GM18498 (cell line): Measurements from ENCODE around the gene IMPDH2.
"Not testable (repeated sequence)": the region's sequence is repeated elsewhere in the genome, so short reads cannot be mapped to it uniquely, and the experiment has no call there.

Experiments used
- ATAC-seq: cut with Tn5 transposase; IDR thresholded peaks from one replicate; pipeline ENCODE4 v1.9.1; 2021; ENCODE audit warnings: mild to moderate bottlenecking, moderate library complexity; ENCODE audit not compliant: unreplicated experiment

Gene IMPDH2

DNA sequence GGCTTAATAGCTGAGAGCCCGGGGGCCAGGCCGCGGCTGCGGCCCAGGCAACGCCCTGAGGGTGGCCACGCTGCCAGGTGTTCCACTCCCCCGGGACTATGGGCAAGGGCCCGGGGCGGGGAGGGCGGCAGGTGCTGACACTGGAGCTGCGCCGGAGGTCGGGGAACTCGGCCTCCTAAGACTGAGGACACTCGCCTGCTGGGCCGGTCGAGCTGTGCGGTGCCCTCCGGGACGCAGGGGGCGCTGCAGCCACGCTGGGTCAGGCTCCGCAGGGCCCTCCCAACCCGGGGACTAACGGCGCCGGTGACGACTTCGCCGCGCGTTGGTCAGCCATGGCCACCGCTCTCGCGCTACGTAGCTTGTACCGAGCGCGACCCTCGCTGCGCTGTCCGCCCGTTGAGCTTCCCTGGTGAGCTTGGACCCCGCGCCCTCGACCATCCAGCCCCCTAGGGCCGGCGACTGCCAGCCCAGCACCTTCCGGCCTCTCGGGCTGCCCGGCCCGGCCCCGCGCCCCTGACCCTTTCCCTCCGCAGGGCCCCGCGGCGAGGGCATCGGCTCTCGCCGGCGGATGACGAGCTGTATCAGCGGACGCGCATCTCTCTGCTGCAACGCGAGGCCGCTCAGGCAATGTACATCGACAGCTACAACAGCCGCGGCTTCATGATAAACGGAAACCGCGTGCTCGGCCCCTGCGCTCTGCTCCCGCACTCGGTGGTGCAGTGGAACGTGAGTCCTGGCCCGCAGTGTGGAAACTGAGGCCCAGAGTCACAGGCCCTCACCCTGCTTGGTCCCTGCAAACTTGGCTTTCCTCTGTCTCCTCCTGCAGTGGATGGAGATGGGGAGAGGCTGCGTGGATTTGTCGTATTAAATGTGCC lies 7.1 kb downstream of the IMPDH2 start, which contains the start of gene NDUFAF3:
TSS of gene NDUFAF3 (plus strand) at position 309 of the 875 bp plus-strand sequence. CDS start at position 333, 24 bp downstream.
- ATAC-seq: peak; percentile 56

DNA sequence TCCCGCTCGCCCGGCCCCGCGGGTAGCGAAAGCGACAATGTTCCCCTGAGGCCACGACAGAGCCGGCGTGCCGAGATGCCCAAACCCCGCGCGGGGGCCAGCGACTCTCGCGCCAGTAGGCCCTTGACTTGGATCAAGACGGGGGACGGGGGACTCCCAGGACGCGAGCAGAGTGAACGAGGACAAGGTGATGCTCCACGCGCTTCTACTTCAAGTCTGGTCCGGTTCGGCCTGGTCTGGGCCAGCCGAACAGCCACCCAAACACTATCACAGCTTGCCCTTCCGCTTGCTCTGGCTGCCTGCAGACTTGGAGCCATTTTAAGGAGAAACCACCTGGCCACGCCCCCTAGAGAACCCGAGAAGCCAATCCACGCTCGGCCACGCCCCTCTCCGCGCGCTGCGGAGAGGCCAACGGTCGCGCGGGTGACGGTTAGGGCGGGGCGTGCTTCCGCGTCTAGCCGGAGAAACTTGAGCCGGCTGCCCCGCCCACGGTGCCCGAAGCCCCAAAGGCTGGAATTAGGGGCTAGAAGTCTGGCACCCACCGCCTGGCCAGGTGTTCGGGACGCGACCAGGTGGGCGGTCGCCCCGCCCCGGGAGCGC lies 7.9 kb downstream of the IMPDH2 start:
- ATAC-seq: peak; percentile 57

DNA sequence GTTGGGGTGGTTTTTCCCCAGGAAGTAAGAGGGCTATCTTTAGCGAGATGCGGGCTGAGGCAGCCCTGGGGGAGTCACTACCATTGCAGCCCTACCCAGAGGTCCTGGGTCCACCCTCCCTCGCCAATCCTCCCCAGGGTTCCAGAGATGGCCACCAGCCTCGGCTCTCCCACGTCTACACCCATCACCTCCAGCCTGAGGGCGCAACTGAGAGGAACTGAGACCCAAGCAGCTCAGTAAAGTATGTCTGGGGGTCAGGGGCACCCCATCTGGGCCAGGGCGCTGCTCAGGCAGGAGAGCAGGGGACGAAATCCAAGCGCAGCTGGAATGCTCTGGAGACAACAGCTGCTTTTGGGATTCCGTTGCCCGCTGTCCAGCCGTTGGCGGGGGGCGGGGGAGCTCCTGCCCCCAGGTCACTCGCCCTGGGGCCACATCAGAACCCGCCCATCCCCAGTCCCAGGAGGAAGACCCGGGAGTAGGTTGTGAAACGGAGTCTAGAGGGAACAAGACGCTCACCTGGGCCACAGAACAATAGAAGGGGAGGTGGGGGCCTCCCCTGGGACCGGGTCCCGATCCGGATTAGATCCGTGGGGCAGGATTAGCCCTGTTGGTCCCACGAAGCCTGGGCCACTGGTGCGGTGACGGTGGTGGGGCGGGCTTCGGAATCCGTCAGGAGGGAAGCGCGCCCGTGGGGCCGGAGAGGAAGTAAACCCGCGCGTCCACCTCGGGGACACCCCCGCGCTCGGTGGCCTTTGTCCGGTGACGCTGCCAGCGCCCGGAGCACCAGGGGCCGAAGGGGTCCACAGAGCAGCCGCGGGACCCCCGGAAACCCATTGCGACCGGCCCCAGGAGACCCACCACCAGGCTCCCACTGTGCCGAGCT lies 8.6 kb downstream of the IMPDH2 start:
- ATAC-seq: peak; percentile 13

DNA sequence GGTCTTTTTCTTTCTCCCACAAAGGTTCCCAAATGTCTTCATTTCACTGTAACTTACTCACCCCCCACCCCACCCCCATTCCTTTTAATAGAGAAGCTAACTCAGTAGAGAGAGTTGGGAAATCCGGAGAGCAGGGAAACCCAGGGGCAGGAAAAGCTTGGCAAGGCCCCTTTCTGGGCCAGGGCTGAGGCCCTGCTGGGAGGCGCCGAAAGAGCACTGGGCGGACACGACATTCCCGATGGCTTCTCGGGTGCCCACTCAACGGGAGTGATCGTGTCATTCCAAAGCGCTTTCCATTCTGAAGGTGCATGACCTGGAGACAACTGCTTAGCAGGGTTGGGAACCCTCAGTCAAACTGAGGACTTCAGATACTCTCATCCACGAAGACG lies 9.3 kb downstream of the IMPDH2 start:
- ATAC-seq: no peak

DNA sequence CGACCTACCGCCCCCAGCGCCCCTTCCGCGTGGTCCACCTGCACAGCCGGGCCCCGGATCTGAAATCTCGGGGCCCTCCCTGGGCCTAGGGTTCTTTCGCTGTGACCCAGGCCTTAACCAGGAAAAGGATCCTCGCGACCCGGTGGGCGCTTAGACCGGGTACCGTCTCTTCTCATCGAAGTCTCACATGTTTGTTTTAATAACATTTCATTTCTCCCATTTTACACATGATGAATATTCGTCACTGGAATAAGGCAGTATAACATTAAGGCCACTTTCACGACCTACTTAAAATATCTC lies 10.5 kb downstream of the IMPDH2 start:
- ATAC-seq: no peak

DNA sequence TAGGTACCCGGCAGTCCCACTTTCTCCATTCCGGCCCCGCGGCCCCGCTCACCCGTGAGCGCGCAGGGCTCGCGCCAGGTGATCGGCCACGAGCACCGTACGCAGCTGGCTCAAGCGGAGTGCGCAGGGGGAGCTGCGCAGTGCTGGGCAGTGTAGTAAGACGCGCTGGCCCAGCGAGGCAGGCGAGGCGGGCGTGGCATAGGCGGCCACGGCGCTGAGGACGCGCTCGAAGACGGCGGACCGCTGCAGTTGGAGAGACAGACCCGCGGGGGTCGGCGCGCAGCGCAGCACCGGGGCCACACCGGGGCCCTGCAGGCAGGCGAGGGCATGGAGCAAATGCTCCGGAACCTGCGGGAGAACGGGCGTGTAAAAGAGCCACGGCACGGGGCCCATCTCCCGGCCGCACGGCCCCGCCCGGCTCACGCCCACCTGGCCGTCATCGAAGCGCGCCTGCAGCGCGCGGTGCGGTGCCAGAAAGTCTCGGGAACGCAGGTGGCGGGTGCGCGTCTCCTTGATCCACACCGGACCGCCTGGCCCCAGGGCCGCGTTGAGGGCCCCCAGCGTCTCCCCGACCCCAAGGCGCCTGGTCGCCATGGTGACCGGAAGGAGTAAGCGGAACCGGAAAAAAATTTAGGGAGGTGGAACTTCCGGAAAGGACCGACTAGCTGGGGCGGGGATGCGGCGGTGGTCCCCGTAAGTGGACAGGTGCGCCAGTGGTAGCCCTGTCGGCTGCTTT lies 11.1 kb downstream of the IMPDH2 start, which contains the start of gene DALRD3:
TSS of gene DALRD3 (minus strand) at position 610 of the 736 bp plus-strand sequence. CDS start at position 594, 16 bp downstream.
- no peak for ATAC-seq

DNA sequence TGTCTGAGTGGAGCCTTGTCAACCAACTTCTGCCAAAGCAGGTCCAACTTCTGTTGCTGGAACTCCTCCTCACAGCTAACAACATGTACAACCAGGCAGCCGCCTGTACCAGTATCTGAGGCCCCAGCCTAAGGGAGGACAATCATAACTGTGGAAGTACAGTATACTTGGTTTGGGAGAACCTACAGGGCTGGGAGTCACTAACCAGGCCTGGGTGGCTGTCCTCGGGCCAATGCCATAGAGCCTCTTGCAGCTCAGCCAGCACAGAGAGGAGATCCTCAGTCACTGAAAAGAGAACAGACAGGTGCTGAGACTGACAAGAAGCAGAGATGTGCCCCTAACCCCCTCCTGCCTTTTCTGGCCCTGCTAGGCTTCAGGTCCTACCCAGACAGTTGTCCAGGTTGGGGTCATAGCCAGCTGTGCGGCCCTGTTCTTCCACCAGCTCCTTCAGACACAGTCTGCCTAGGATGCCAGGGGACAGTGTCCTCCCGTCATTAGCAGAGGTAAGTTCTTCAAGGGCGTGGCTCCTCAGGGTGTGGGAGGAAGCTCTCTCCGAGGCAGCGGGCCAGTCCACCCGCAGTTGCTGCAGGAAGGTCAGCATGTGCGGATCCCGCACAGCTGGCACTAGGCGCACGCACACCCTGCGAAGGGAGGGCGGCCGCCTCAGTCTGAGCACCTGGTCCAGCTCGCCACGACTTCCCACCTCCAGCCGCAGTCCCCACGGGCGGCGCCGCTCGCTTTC lies 11.8 kb downstream of the IMPDH2 start:
- no peak for ATAC-seq

DNA sequence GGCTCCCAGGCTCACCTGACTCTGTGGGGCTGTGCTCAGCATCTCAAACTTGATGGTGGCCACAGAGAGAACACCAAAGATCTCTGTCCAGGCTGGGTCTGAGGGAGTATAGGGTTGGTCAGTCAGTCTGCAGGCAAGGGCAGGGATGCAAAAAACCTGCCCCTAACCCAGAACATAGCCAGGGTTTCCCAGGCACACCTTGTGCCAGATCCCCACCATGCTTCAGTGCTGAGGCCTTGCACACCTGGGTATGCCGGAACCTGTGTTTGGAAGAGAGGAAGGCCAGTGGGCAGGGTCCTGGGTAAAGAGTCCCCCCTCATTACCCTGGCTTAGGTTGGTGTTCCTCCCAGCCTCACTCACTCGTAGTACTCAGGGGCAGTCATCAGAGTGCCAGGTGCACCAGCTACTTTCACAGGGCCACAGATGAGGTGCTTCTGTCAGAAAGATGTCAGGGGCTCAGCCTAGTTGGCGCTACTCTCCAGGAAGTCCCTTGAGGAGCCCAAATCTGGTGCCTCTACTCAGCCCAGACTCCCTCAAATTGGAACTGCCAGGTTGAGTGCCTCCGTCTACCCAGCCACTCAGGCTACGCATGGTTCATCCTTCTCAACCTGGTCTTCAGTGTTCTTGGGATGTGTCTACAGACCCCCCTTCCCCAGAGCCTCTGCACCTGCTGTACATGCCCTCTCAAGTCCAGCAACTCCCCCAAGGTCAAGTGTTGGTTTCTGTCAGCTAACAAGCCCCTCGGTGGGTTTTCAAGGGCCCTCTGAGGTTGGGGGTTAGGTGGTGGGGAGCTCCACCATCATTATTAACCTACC lies 12.6 kb downstream of the IMPDH2 start:
- ATAC-seq: no peak

DNA sequence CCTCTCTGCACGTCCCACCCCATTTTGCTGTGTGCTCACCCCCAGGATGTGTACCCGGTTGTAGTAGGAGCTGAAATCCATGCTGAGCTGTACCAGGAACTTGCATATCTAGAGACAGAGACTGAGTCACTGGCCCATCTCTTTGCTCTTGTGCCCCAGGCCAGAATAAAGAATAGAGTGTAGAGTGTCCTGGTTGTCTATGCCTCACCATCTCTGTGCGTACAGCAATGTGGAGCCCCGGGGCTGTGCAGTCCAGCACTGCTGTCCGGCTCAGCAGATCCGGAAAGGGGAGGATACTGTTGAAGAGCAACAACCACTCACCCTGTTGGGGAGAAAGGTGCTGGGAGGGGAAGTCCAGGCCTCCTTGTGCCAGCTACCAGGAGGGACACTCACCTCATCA lies 13.4 kb downstream of the IMPDH2 start:
- no peak for ATAC-seq

DNA sequence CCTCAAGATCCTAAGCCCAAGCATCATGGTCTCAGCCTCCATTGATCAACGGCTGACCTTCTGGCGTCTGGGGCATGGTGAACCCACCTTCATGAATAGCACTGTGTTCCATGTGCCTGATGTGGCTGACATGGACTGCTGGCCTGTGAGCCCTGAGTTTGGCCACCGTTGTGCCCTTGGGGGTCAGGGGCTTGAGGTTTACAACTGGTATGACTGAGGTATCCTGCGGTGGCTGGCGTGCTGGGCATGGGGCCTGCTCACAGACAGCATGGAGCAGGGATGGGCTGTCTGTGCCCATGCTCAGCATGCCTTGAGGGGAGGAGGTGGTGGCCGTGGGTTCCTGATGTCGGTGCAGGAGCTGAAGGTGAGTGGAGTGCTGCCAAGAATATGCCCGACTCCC lies 14.1 kb downstream of the IMPDH2 start:
- no peak for ATAC-seq

DNA sequence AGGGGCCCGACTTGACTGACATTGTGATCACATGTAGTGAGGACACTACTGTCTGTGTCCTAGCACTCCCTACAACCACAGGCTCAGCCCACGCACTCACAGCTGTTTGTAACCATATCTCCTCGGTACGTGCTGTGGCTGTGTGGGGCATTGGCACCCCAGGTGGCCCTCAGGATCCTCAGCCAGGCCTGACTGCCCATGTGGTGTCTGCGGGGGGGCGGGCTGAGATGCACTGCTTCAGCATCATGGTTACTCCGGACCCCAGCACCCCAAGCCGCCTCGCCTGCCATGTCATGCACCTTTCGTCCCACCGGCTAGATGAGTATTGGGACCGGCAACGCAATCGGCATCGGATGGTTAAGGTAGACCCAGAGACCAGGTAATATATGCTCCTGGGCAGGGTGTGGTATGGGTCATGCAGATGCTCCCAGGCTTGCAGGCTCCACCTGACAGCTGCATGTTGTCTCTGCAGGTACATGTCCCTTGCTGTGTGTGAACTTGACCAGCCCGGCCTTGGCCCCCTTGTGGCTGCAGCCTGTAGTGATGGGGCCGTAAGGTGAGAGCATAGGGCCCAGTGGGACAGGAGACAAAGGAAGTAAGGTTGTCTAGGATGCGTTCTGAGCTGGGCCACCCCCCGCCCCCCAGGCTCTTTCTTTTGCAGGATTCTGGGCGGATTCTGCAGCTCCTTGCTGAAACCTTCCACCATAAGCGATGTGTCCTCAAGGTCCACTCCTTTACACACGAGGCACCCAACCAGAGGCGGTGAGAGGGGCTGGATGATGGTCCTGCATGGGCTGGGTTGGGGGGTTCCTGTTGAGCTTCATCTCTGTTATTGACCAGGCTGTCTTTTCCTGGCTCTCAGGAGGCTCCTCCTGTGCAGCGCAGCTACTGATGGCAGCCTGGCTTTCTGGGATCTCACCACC lies 15.2 kb downstream of the IMPDH2 start:
- ATAC-seq: no peak

DNA sequence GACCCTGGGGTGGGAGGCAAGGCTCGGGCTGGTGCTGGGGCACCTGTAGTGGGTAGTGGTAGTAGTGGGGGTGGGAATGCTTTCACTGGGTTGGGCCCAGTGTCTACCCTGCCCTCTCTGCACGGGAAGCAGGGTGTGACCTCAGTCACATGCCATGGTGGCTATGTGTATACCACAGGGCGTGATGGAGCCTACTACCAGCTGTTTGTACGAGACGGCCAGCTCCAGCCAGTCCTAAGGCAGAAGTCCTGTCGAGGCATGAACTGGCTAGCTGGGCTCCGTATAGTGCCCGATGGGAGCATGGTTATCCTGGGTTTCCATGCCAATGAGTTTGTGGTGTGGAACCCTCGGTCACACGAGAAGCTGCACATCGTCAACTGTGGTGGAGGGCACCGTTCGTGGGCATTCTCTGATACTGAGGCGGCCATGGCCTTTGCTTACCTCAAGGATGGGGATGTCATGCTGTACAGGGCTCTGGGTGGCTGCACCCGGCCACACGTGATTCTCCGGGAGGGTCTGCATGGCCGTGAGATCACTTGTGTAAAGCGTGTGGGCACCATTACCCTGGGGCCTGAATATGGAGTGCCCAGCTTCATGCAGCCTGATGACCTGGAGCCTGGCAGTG lies 16.0 kb downstream of the IMPDH2 start:
- ATAC-seq: no peak

DNA sequence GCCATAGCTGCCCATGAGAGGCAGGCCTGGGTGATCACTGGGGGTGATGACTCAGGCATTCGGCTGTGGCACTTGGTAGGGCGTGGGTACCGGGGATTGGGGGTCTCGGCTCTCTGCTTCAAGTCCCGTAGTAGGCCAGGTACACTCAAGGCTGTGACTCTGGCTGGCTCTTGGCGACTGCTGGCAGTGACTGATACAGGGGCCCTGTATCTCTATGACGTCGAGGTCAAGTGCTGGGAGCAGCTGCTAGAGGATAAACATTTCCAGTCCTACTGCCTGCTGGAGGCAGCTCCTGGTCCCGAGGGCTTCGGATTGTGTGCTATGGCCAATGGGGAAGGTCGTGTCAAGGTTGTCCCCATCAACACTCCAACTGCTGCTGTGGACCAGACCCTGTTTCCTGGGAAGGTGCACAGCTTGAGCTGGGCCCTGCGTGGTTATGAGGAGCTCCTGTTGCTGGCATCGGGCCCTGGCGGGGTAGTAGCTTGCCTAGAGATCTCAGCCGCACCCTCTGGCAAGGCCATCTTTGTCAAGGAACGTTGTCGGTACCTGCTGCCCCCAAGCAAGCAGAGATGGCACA lies 16.7 kb downstream of the IMPDH2 start:
- ATAC-seq: no peak

DNA sequence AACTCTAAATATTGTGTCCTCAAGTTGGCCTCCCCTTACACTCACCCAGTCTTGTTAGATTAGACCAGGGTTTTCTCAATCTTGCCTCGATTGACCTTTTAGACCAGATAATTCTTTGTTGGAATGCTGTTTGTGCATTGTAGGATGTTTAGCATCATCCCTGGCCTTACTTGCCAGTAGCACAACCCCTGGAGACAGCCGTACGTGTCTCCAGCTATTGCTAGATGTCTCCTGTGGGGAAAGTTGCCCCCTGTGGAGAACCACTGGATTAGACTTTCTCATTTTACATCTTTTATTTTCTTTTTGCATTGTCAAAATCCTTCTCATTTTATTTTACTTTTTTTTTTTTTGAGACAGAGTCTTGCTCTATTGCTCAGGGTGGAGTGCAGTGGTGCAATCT lies 19.8 kb downstream of the IMPDH2 start:
- ATAC-seq: no peak

DNA sequence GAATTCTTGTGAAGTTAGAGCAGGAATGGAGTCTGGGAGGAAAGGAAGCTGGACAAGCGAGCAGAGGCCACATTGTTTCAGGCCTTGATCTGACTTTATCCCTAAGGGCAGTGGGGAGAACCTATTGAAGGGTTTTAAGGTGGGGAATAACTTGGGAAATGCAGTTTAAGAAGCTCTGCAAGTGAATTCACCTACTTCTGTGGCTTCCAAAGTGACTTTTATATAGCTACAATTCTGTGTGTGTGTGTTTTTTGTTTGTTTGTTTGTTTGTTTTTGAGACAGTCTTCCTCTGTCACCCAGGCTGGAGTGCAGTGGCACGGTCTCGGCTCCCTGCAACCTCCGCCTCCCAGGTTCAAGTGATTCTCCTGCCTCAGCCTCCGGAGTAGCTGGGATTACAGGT lies 20.6 kb downstream of the IMPDH2 start:
- ATAC-seq: not testable (repeated sequence)

DNA sequence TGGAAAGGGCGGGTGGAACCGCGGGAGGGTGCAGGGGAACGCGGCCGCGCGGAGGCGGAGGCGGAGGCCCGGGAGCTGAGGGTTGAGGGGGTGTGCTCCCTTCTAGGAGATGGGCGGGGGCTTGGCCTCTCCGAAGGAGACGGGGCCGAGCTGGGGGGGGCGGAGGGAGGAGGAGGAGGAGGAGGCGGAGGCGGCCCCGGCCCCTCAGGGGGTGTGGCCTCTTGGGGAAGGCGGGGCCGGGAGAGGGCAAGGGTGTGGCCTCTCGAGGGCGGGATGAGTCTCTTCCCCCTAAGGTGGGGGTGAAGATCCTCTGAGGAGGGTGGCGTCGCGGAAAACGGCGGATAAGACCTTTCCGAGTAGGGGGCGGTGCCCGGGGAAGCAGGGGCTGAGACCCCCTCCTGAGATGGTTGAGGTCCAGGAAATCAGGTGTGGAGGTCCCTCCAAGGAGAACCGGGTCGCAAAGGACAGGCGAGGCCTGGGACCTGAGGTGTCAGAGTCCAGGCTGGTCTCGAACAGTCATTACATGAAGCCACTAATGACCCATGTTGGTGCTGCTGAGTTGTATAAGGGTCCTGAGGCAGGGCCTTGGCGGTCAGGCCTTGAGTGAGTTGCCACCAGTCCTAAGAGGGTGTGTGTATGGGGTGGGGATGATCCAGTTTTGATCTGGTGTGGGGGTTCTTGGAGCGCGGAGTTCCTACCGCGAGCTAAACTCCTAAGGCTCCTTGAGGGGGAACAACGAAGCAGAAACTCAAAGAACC lies 21.2 kb downstream of the IMPDH2 start:
- peak; percentile 37 for ATAC-seq
